GM19467 (cell line): ENCODE data around the gene RAP1A.
"Not testable (repeated sequence)": the region's sequence is repeated elsewhere in the genome, so short reads cannot be mapped to it uniquely, and the experiment has no call there.

ENCODE experiments used
- ATAC-seq: cut with Tn5 transposase; IDR thresholded peaks from one replicate; pipeline ENCODE4 v1.9.1; 2021; ENCODE audit warnings: mild to moderate bottlenecking, moderate library complexity; ENCODE audit not compliant: unreplicated experiment

RAP1A gene

DNA sequence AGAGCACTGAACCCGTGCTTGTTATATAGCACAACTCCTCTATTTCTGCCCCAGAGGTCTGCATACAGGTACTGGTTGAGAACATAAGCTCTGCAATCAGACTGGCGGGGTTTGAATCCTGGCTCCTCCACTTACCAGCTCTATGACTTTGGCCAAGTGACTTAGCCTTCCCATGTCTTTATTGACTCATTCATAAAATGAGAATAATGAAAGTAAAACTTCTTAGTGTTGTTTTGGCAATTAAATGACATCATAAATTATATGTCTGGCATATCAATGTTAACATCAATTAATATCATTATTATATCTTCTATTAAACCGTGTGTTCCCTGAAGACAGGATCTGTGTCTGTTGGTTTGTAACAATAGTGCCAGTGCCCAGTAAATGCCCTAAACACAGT, 115.3 kb downstream of the RAP1A start:
- ATAC-seq: no peak

DNA sequence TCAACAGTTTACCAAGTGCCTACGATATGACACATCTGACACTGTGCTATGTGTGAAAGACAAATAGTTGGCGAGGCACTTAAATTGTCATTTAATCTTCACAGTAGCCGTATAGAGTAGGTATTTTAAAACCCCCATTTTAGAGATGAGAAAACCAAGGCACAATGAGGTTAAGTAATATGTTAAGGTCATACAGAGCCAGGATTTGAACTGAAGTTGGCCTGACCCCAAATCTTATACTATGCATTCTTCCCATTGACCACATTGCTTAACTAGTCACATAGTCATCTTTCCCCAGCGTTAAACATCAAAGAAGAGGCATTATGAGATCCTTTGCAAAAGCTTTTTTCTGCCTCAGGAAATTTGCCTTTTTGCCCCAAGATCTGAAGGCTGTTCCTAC, 115.7 kb downstream of the RAP1A start:
- no peak for ATAC-seq

DNA sequence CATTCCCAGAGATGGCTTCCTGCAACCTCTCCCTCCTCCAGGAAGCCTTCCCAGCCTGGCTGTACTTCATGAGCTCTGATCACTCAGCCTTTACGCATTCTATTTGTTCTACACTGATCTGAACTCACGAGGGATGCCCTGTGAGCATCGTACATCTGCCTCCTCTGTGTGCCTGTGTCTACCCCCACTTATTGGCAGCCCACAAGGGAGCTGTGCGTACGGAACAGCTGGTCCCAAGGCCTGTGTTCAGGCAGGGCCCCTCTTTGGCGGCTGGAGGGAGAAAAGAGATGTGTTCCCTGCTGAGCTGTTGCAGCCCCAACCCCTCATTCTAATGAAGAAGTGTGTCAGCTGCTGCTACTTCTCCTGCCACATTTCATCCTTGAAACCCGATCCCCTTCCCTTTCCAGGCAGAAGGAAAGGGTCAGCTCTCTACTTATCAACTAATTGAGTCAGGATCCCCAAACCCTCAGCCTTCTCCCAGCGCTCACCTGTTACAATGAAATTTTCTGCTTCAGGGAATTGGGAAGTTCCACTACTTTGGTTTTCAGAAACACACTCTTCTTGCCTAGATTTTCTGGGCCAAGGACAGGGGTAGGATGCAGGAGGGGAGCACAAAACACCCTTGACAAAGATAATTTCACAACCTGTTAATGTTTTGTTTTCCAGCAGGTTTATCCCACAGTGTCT, 116.4 kb downstream of the RAP1A start:
- ATAC-seq: no peak

DNA sequence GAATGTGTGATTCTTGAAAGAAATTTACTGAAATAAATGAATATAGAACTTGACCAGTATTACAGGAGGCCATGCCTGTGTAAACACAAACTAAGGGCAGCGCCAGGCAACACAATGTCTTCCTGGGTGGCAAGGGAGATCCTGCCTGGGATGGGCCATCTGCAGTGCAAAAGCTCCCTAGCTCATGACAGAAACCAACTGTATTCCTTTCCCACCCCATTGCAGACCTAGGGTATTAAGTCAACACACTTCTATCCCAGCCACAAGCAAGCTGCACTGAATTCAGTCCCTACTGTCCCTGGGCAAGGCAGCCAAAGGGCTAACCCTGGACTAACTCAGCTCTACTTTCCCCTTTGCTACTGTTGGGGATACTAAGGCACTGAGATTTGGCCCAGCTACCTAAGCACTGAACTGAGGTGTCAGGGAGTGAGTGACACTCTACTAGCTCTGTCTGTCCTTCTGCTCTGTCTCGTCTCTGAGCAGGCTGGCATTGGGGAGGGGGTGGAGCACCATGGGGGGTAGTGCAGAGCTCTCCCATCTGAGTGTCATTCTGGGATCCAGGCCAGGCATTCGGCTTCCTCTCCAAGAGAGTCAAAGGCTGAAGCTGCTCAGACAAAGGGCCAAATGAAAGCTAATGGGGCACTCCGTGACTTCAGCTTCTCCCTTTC, 117.1 kb downstream of the RAP1A start:
- ATAC-seq: no peak

DNA sequence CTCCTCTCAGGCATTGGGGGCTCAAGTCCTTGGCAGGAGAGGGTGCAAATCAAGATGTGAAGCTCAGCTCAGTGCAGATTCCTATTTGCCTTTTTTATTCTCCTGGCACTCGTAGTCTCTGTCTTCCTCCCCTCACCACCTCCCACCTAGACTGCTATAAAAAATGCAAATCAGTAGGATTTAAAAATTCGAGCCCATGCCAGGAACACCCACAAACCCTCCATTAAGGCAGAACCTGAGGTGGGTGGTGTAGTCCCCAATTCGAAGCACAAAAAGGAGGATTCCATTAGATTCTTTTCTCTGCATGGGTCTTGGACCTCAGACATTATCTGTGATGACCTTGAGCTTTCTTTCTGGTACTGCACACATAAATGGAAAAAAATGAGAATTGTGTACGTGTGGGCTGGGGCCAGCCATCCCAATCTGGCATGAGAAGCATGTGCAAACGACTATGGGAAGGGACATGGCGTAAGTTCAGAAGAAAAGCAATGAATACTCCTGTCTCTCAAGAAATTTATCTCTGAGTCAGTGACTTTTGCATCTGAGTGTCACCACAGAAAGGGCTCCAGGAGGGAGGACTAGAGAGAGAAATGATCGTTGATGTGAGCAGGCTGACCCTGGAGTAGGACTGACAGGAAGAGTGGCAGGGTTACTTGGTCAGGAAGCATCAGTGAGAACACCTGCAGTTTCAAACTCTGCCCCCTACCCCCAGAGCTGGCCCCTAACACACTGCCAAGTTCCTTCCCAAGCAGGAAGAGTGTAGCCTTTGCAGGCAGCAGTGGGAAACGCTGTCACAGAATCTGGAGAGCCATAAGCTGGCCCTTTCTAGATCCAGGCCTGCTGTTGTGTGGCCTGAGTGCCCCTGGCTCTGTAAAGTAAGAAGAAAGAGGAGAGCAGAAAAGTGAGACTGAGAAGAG, 117.9 kb downstream of the RAP1A start:
- ATAC-seq: no peak

DNA sequence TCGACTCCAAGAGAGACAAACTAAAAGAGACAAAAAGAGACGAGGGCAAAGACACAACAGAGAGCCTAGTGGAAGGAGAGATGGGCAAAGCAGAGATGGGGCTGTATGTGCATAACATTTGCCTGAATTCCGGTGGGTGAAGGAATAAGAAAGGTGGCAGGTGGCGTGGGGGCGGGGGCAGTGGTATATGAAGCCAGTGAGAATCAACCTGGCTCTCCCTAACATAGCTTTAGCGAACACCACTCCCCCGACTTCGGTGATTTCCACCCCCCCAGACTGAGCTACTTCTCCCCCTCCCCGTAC, 118.5 kb downstream of the RAP1A start:
- no peak for ATAC-seq

DNA sequence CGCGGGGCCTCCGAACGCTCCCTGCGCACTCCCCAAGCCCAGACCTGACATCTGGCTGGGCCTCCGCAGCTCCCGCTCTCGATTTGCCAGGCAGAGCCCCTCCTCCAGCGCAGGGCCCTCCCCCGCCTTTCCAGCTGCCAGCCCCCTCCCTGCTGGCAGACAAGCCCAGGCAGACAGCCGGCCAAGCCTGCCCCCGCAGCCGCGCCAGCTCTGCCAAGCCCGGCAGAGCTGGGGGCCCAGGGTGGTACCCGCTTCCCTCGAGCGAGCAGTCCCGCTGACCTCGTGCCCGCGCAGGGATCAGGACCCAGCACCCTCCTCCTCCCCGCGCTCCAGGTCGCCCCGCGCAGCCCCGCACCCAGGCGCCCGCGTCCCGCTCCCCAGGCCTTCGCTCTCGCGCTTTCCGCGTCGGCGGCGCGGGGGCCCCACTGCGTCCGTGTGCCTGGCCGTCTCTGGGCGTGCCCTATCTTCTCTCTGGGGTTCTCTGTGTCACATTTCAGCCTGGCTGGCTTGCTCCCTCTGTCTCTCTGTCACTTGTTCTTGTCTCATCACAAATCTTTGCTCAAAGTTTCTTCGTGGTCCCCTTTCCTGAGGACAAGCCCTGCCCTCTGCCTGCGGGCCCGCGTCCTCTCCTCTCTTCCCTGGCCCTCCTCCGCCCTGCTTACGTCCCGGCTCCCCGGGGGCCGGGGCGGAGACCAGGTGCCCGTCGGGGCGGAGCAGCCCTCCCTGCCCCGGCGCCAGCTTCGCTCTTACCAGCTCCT, 119.0 kb downstream of the RAP1A start:
- peak; percentile 35 for ATAC-seq

DNA sequence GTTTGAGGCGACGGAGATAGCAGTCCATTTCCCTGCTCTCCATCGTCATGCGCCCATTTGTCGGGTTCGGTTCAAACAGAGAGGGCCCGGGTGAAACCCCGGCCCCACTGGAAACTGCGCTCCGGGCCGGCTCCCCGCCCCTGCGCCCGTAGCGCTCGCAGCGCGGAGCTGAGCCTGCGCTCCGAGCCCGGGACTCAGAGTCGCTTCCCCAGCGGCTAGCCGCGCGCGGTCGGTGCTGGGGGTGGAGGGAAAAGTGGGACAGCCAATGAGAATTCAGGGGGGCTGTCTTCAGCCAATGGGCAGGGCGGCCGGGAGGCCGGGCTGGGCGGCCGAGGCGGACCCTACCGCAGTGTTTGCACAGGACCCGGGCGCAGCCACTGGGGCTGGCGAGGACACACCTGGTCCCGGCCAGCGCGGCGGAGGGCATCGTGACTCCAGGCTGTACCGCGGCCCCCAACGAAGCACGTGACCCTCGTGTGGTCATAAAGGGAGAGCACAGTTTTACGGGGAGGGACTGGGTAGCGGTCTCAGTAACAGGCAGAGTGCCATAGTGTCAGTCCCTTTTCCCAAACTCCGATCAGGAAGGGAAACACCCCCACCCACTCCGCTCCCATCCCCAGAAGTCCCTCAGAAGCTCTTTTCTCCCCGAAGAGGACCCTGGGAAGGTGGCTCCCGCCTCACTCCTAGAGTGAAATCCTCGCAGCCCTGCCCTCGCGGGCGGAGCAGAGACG, 119.8 kb downstream of the RAP1A start, which contains the start of gene INKA2:
Gene INKA2, minus strand, starts transcription at position 202 of the 731 bp plus-strand sequence. Its CDS starts 153 bp downstream, at position 49.
- peak; percentile 81 for ATAC-seq

DNA sequence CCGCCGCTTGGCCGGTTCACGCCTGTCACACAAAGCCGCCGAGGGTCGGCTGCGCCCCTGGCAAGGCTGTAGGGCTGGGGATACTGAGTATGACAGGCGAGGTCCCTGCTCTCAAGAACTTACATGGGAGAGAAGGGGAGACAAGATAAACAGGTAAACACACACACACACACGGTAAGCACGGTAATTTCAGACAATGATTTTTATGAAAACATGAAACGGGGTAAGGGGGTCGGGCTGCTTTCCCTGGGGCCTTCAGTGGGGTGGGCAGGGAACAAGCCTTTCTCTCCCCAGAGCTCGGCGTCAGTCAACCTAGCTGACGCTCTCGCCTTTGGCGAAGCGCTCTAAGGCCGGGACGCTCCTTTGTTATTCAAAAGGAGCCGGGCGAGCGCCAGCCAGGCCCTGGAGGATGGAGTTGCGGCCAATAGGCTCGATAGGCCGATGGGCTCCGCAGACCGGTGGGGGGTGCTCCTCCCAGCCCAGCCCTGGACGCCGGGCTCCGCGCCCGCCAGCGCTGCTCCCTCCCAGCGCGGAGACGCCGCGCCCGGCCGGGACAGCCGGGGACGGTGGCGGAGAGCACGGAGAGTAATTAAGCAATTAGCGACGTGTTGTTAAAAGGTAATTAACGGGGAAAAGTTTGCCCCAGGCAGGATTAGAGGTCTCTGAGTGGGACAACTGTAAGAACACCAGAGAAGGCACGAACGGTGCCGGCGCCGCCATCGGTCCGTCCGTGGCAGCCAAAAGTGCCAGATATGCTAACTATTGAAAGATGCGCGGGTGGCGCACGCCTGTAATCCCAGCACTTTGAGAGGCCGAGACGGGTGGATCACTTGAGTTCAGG, 120.6 kb downstream of the RAP1A start:
- ATAC-seq: no peak

DNA sequence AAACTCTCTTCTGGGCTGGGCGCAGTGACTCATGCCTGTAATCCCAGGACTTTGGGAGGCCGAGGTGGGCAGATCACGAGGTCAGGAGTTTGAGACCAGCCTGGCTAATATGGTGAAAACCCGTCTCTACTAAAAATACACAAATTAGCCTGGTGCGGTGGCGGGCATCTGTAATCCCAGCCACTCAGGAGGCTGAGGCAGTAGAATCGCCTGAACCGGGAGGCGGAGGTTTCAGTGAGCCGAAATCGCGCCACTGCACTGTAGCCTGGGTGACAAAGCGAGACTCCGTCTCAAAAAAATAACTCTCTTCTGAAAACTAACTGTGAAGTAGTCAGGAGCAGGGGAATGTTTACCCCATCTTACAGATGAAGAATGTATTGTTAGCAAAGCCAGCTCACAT, 122.7 kb downstream of the RAP1A start:
- not testable (repeated sequence) for ATAC-seq

DNA sequence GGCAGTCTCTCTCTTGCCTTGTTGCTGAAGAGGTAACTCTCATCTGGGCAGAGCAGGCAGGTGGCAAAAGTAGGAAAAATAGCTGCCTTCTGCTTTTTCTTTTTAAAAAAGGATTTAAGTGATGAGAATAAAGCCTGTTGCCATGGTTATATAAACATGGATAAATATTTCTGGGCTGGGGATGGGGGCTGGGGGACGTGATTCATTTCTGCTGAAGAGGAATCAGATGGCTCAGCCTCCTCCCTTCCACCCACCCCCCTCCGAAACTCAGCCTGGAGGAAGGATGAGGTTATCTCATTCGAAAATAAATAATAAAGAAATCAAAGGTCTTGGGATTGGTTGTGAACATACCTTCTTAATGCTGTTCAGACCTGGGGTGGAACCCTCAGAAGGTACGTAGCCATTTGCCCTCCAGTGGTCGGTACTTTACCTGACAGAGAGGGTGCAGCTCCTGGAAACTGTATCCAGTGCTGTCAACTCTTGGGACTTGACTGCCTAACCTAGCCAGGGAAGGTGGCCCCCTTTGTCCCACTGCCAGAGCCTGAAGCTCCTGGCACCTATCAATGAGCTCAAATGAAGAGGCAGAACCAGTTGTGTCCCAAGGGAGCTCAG, 123.5 kb downstream of the RAP1A start:
- no peak for ATAC-seq

DNA sequence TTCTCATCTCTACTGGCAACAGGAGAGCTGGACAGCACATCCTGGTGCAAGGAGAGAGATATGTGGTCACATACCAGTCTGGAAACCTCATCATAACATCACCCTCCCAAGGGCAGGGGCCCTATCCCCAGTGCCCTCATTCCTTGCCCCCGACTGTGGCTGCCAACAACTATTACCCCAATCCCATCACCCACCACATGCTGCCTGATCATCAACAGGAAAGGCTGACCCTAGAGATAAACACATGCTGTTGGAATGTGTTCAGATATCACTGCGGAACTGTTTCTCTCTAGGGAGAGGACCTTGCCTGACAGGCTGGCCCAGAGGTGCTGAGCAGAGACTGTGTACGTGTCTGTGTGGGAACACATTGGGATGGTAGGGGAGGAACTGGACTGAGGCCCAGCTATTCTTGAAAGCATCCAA, 124.1 kb downstream of the RAP1A start:
- ATAC-seq: no peak

DNA sequence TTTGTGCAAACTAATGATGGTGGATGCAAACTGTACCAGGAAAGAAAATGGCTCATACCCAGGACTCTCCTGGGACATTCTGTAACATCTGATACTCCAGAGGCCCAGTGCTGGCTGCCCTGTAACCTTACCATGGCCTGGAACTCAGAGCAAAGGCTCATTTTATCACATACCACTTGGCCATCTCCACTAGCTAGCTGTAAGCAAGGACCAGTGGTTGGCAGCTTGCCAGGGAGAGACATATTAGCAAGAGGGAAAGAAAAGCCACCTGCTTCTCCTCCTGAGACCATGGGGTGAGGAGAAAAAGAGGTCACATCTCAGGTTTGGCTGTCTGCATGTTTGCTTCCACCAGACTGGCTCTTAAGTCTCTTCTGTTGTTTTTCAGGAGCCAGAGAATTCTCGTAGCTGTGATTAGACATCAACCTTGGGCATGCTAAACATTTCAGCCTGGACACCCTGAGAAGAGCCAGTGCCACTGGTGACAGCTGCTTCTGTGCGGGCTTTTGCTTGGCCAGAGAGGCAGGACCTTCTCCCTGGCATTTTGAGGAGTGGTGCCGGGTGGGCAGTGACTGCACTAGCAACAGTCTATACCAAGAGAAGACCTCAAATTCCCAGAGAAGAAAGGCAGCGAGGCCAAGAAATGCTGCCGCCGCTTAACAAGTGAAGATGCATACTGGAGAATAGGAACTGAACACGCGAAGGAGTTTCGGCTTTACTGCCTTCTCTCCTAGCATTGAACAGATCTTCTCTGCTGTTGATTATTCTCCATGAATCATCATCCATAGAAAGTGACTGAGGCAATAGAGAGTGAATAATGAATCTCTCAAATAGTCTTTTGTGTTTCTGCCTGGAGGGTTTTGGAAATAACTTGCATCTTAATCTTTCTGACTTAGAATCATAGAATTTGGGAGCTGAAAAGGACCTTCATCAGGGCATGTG, 126.4 kb downstream of the RAP1A start:
- no peak for ATAC-seq

DNA sequence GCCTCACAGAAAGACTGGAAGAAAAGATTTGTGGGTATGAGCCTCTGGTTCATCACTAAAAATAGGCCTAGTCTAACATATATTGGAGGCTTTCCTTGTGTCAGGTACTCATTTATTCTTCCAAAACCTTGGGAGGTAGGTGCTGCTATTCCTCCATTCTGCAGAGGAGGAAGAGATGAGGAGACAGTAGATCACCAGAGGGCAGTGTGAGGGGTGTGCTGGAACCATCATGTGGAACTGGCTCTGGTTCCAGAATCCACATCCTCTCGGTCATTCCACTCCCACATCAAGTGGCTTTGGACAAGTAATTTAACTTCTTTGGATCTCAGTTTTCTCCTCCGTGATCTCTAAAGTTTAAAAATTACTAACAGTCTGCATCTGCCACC, 127.0 kb downstream of the RAP1A start:
- ATAC-seq: no peak

DNA sequence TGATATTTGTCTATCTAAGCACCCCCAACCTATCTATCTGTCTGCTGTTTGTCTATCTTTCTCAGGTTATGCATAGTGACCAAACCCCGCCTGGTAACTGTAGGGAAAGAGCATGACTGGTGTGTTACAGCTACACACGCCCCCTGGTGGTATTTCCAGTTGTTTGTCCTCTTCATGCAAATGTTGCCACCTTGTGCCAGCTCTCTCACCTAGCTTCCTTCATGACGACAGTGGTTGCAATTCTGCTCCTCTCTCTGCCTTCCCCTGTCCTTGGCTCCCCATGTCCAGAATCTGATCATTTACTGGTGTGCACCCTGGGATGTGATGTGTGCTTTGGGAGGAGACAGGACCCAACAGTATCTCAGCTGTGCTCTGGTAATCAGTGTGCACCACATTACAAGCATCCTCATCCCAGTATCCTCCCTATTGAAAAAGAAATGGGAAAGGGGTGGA, 127.7 kb downstream of the RAP1A start:
- no peak for ATAC-seq

DNA sequence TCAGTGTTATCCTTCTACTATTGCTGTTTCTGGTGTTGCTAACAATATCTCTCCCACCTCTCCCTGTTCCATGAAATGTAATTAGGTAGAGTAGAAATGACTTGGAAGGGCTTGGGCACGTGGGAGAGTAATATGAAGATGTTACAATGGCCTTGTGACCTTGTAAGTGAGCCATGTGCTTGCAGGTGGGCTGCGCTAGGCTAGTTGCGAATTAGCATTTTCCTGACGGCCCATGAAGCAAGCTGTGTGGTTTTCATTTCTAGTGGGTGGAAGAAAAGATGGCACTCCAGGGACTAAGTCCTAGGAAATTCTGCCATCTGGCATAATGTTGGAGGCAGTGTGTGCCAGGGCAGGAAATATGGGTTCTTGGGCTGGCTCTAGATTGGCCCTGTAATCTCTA, 128.4 kb downstream of the RAP1A start:
- no peak for ATAC-seq

DNA sequence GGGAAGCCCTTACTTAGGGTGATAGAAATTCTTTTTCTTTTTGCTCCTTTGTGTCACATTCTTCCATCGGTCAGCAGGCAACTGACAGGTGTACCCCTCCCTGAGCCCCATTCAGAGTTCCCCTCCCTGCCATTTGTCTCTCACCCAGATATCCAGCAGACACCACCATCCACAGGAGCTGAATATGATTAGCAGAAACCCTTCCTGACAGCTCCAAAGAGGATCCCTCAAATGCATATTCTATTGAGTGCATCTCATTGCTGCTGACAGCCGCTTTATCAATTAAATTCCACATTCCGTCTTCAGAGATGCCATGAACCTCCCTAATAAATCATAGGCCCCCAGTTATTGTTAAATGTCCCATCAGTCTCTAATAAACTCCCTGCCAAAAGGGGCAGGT, 130.0 kb downstream of the RAP1A start:
- no peak for ATAC-seq

DNA sequence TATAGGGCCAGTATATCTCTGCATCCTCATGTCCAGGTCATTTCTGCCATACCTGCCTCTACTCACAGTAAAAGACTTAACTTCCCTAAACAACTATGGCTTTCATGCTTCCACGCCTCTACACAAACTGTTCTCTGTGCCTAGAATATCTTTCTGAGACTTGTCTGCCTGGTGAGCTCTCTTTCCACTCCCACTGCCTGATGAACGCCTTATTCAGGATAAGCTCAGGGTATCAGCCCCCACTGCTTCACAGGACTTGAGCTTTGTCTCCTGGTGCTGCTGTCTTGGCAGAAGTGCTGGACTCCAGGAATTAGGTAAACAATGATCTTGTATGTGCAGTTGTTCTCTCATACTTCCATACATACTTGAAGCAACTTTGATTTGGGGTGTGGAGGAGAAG, 131.3 kb downstream of the RAP1A start:
- no peak for ATAC-seq
